ENCODE results near the gene MGAT4A. TPM values are rescaled to one million over a fixed set of nuclear protein-coding genes. Genes with fewer than 3 reads are reported as not detected.

The MGAT4A gene
- total and polyA plus RNA-seq, 2 of the 13 experiments (the other 11 are each of a cell fraction or from before 2014, with no cell fraction given): 47.2 to 90.9 TPM

- TF ChIP-seq NFYB (CRISPR knock-in tag; IDR thresholded peaks at IDR 0.05) (0 out of 2 replicates have a peak, but pooled peaks have one; percentile 24), ATF1 (CRISPR knock-in tag; IDR thresholded peaks at IDR 0.05) (peak; percentile 57; the same call in 1 of the 2 replicates), CREM (IDR thresholded peaks at IDR 0.05) (peak; percentile 92), CREM (CRISPR knock-in tag; IDR thresholded peaks at IDR 0.05) (no peak), FOXK2 (IDR thresholded peaks at IDR 0.05) (no peak), ZKSCAN5 (CRISPR knock-in tag; IDR thresholded peaks at IDR 0.05) (no peak)
- TF ChIP-seq, protein P1, sequence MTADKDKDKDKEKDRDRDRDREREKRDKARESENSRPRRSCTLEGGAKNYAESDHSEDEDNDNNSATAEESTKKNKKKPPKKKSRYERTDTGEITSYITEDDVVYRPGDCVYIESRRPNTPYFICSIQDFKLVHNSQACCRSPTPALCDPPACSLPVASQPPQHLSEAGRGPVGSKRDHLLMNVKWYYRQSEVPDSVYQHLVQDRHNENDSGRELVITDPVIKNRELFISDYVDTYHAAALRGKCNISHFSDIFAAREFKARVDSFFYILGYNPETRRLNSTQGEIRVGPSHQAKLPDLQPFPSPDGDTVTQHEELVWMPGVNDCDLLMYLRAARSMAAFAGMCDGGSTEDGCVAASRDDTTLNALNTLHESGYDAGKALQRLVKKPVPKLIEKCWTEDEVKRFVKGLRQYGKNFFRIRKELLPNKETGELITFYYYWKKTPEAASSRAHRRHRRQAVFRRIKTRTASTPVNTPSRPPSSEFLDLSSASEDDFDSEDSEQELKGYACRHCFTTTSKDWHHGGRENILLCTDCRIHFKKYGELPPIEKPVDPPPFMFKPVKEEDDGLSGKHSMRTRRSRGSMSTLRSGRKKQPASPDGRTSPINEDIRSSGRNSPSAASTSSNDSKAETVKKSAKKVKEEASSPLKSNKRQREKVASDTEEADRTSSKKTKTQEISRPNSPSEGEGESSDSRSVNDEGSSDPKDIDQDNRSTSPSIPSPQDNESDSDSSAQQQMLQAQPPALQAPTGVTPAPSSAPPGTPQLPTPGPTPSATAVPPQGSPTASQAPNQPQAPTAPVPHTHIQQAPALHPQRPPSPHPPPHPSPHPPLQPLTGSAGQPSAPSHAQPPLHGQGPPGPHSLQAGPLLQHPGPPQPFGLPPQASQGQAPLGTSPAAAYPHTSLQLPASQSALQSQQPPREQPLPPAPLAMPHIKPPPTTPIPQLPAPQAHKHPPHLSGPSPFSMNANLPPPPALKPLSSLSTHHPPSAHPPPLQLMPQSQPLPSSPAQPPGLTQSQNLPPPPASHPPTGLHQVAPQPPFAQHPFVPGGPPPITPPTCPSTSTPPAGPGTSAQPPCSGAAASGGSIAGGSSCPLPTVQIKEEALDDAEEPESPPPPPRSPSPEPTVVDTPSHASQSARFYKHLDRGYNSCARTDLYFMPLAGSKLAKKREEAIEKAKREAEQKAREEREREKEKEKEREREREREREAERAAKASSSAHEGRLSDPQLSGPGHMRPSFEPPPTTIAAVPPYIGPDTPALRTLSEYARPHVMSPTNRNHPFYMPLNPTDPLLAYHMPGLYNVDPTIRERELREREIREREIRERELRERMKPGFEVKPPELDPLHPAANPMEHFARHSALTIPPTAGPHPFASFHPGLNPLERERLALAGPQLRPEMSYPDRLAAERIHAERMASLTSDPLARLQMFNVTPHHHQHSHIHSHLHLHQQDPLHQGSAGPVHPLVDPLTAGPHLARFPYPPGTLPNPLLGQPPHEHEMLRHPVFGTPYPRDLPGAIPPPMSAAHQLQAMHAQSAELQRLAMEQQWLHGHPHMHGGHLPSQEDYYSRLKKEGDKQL (CRISPR knock-in tag; IDR thresholded peaks at IDR 0.05; ENCODE audit: low read depth): peak; percentile 87
Observed at GRCh38 chr2:98734823-98735260, 3.9 kb upstream of the MGAT4A start (continued).

- H4K20me1 ChIP-seq (ENCODE audit: insufficient read depth, low read length): no peaks in the 10 kb centered on the region
- peaks cover 30% of the 10 kb centered on the region for H3K79me2 ChIP-seq (ENCODE audit: insufficient read depth, low read length)
- H3K4me2 ChIP-seq (ENCODE audit: low read depth, low read length): peak overlapping the region; percentile 21
- no peaks in the 10 kb centered on the region for H3K36me3 ChIP-seq (replicated peaks in 1 of 2; ENCODE audit: control insufficient read depth in 1 of 2, insufficient read depth in 2 of 2, low read length in 2 of 2)
- WGBS (ENCODE audit: low lambda C conversion rate): 90% methylated on average over 3 of the region's 3 CpGs
- H3K4me3 ChIP-seq (replicated peaks in 1 of 3; ENCODE audit: insufficient read depth in 1 of 3, low read depth in 2 of 3, low read length in 3 of 3): no peak overlapping the region
- in situ Hi-C loops (cut with HindIII; ENCODE audit: extremely low pct_ligation_motif_present, low pct_unique_long_range_greater_than_20kb): loop anchor here (5.0 kb wide), 1 partner anchor 103 kb away; no protein-coding TSS in a partner anchor
- POLR2A ChIA-PET: interaction anchor here (0.7 to 2.1 kb wide), 7 partner anchors 11 to 150 kb away, joined by 3 to 24 read pairs (median 3); no protein-coding TSS in a partner anchor
- no peaks in the 10 kb centered on the region; a peak in 1 of 5 replicates for H3K27me3 ChIP-seq (ENCODE audit: control insufficient read depth in 1 of 2, insufficient read depth in 2 of 2, low read length in 2 of 2)
- CTCF ChIA-PET (ENCODE audit: low intra/inter-chr PET ratio, low total read pairs): no interaction called here
- DNase-seq (ENCODE audit: low spot score) (no peak), ATAC-seq (no peak), FAIRE-seq (no peak)
- no peak for TF ChIP-seq NR2F6 (IDR thresholded peaks at IDR 0.05)
- 0 out of 2 replicates have a peak, but pooled peaks have one; percentile 6 for TF ChIP-seq NR2F6 (CRISPR knock-in tag; IDR thresholded peaks at IDR 0.05)
- no peak for TF ChIP-seq ISX (CRISPR knock-in tag; conservative IDR thresholded peaks at IDR 0.05)
- intact Hi-C loops (cut with micrococcal nuclease; ENCODE audit: unreplicated experiment): loop anchor here (5.0 kb wide), 1 partner anchor 33 kb away; no protein-coding TSS in a partner anchor
- BruUV-seq (replicated peaks): no TSS peak
- no peaks in the 10 kb centered on the region for H3K9me3 ChIP-seq (ENCODE audit: low read length)
- no peak overlapping the region for H2AFZ ChIP-seq (ENCODE audit: low read length)
- H3K9ac ChIP-seq (ENCODE audit: insufficient read depth, low read depth, low read length): no peak overlapping the region
- peaks cover 79% of the 10 kb centered on the region for H3K4me1 ChIP-seq (ENCODE audit: insufficient read depth, low read length)
- H3K27ac ChIP-seq (ENCODE audit: extremely low read length, insufficient read depth, low read length): peak overlapping the region; percentile 47
Observed at GRCh38 chr2:98734162-98734561, 3.2 kb upstream of the MGAT4A start.
